OCI-LY1 (cell line): Measurements from ENCODE around the gene TBC1D5.
"Not testable (repeated sequence)": the region's sequence is repeated elsewhere in the genome, so short reads cannot be mapped to it uniquely, and the experiment has no call there.

Source experiments
- H2AFZ ChIP-seq: fragments of 200-600 bp; sonication (generic), shearing (Covaris generic); 2 replicates; pipeline ENCODE4 v1.6.0; 2014; ENCODE audit warnings: antibody characterized with exemption, mild to moderate bottlenecking, low read length
- H3F3A ChIP-seq: fragments of 200-600 bp; sonication (generic), shearing (Covaris generic); 2 replicates; pipeline ENCODE4 v1.6.0; 2014; ENCODE audit warnings: mild to moderate bottlenecking, antibody characterized with exemption, low read length, moderate library complexity; ENCODE audit not compliant: insufficient read depth
- H3K27ac ChIP-seq: fragments of 200-600 bp; sonication (generic); 2 replicates; pipeline ENCODE4 v1.5.1; 2014; ENCODE audit warnings: low read length, mixed run types, mild to moderate bottlenecking, low read depth; ENCODE audit not compliant: poor library complexity, severe bottlenecking
- H3K27me3 ChIP-seq: fragments of 200-600 bp; sonication (generic); 2 replicates; pipeline ENCODE4 v1.6.0; 2014; ENCODE audit warnings: antibody characterized with exemption, mild to moderate bottlenecking, low read length, moderate library complexity; ENCODE audit not compliant: insufficient read depth
- H3K36me3 ChIP-seq: fragments of 200-600 bp; sonication (generic); 2 replicates; pipeline ENCODE4 v1.6.1; 2014; ENCODE audit warnings: mild to moderate bottlenecking, antibody characterized with exemption, low read length, moderate library complexity, mixed read lengths; ENCODE audit not compliant: insufficient read depth
- H3K4me1 ChIP-seq: fragments of 200-600 bp; sonication (generic); 2 replicates; pipeline ENCODE4 v1.5.1; 2014; ENCODE audit warnings: mild to moderate bottlenecking, low read length, moderate library complexity; ENCODE audit not compliant: insufficient read depth, severe bottlenecking
- H3K4me2 ChIP-seq: fragments of 200-600 bp; sonication (generic), shearing (Covaris generic); 2 replicates; pipeline ENCODE4 v1.6.1; 2014; ENCODE audit warnings: low read length
- H3K4me3 ChIP-seq: fragments of 200-600 bp; sonication (generic); 2 replicates; pipeline ENCODE4 v1.5.1; 2014; ENCODE audit warnings: low read length, low read depth, mild to moderate bottlenecking, mixed read lengths; ENCODE audit not compliant: poor library complexity, severe bottlenecking
- H3K79me2 ChIP-seq: fragments of 200-600 bp; shearing (Covaris generic); 2 replicates; pipeline ENCODE4 v1.6.1; 2016; ENCODE audit warnings: mixed run types, low read length, mixed read lengths; ENCODE audit not compliant: insufficient read depth
- H3K9ac ChIP-seq: fragments of 200-600 bp; sonication (generic), shearing (Covaris generic); 2 replicates; pipeline ENCODE4 v1.6.1; 2014; ENCODE audit warnings: mild to moderate bottlenecking, low read length, mixed read lengths
- H3K9me2 ChIP-seq: fragments of 200-600 bp; sonication (generic), shearing (Covaris generic); 2 replicates; pipeline ENCODE4 v1.6.1; 2014; ENCODE audit warnings: low read depth, mild to moderate bottlenecking, low read length, mixed read lengths
- H3K9me3 ChIP-seq: fragments of 200-600 bp; shearing (Covaris generic); 2 replicates; pipeline ENCODE4 v1.6.1; 2014; ENCODE audit warnings: low read length, mixed read lengths
- H4K20me1 ChIP-seq: fragments of 200-600 bp; sonication (generic), shearing (Covaris generic); 2 replicates; pipeline ENCODE4 v1.6.0; 2016; ENCODE audit warnings: mild to moderate bottlenecking, low read length; ENCODE audit not compliant: insufficient read depth
- CTCF ChIP-seq: fragments of 200-600 bp; sonication (generic), shearing (Covaris generic); IDR thresholded peaks from 2 replicates; pipeline ENCODE4 v1.5.1; 2017; ENCODE audit warnings: mild to moderate bottlenecking, antibody characterized with exemption, low read length, moderate library complexity, mixed read lengths
- EZH2 ChIP-seq: fragments of 200-600 bp; sonication (generic), shearing (Covaris generic); IDR thresholded peaks from 2 replicates; pipeline ENCODE4 v1.8.0; 2017; ENCODE audit warnings: borderline replicate concordance, mixed run types, mild to moderate bottlenecking, antibody characterized with exemption, low read length, moderate library complexity, mixed read lengths

The TBC1D5 gene

GRCh38 chr3:17354341-17354740 lies 388.1 kb downstream of the TBC1D5 start:
- H3K9ac ChIP-seq = no peak overlapping the region
- H3K27ac ChIP-seq = no peak overlapping the region
- H3K9me2 ChIP-seq = no peaks in the 10 kb centered on the region
- no peak overlapping the region for H3K4me3 ChIP-seq
- no peaks in the 10 kb centered on the region for H3K27me3 ChIP-seq
- no peak overlapping the region for H2AFZ ChIP-seq
- H3K4me1 ChIP-seq = no peaks in the 10 kb centered on the region
- TF ChIP-seq CTCF = no peak
- no peak for TF ChIP-seq EZH2
- no peaks in the 10 kb centered on the region for H3K79me2 ChIP-seq
- no peak overlapping the region for H3K4me2 ChIP-seq
- no peaks in the 10 kb centered on the region for H3K9me3 ChIP-seq
- H4K20me1 ChIP-seq = no peaks in the 10 kb centered on the region
- no peaks in the 10 kb centered on the region for H3F3A ChIP-seq
- H3K36me3 ChIP-seq = no peaks in the 10 kb centered on the region

DNA sequence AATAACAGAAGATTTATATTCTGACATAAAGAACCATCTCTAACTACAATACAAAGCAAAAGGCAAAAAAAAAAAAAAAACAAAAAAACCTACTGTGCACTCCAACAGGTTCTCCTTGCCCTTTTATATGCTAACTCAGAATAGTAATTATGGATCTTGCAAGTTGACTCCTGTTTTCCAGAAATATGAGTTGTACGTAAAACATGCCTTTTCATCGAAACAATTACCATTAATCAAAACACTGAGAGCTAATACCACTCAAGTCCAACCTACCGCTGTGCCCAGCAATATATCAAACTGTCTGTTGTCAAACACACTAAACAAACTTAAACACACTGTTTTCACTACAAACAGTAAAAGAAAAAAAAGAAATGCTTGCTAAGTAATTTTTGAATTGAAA lies 389.8 kb downstream of the TBC1D5 start:
- Histone ChIP-seq H3K79me2 (no peaks in the 10 kb centered on the region), H3K9ac (no peak overlapping the region), H2AFZ (no peak overlapping the region), H3K36me3 (no peaks in the 10 kb centered on the region), H3K4me1 (no peaks in the 10 kb centered on the region), H3K27ac (no peak overlapping the region), H3K4me3 (no peak overlapping the region), H3K9me2 (no peaks in the 10 kb centered on the region), H3F3A (no peaks in the 10 kb centered on the region), H4K20me1 (no peaks in the 10 kb centered on the region), H3K4me2 (no peak overlapping the region), H3K27me3 (no peaks in the 10 kb centered on the region), H3K9me3 (no peaks in the 10 kb centered on the region)
- TF ChIP-seq EZH2 = no peak
- TF ChIP-seq CTCF = no peak

DNA sequence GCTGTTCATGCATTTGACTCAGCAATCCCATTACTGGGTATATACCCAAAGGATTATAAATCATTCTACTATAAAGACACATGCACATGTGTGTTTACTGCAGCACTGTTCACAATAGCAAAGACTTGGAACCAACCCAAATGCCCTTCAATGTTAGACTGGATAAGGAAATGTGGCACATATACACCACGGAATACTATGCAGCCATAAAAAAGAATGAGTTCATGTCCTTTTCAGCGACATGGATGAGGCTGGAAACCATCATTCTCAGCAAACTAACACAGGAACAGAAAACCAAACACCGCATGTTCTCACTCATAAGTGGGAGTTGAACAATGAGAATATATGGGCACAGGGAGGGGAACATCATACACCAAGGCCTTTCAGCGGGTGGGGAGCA lies 391.2 kb downstream of the TBC1D5 start:
- not testable (repeated sequence) for H3K27me3 ChIP-seq, H3K4me2 ChIP-seq, H3K79me2 ChIP-seq, H3K4me1 ChIP-seq, H4K20me1 ChIP-seq, H3K27ac ChIP-seq, H3K4me3 ChIP-seq, H3K36me3 ChIP-seq, H3K9me3 ChIP-seq, H3K9me2 ChIP-seq, H2AFZ ChIP-seq, H3K9ac ChIP-seq, H3F3A ChIP-seq

GRCh38 chr3:17349093-17349492 lies 393.3 kb downstream of the TBC1D5 start:
- TF ChIP-seq EZH2 = no peak
- no peak for TF ChIP-seq CTCF
- Histone ChIP-seq H3K4me1 (no peaks in the 10 kb centered on the region), H2AFZ (no peak overlapping the region), H3K4me3 (no peak overlapping the region), H3K9me3 (no peaks in the 10 kb centered on the region), H3K79me2 (no peaks in the 10 kb centered on the region), H3K9ac (no peak overlapping the region), H4K20me1 (no peaks in the 10 kb centered on the region), H3F3A (no peaks in the 10 kb centered on the region), H3K27me3 (no peaks in the 10 kb centered on the region), H3K4me2 (no peak overlapping the region), H3K27ac (no peak overlapping the region), H3K9me2 (no peaks in the 10 kb centered on the region), H3K36me3 (no peaks in the 10 kb centered on the region)
